Measurements from ENCODE around the gene CDC42BPA. TPM values are rescaled to one million over a fixed set of nuclear protein-coding genes. Genes with fewer than 3 reads are reported as not detected.

Gene CDC42BPA
- polyA plus RNA-seq, 1 of the 3 experiments (the other 2 are of a cell fraction), result 6.8 TPM

DNA sequence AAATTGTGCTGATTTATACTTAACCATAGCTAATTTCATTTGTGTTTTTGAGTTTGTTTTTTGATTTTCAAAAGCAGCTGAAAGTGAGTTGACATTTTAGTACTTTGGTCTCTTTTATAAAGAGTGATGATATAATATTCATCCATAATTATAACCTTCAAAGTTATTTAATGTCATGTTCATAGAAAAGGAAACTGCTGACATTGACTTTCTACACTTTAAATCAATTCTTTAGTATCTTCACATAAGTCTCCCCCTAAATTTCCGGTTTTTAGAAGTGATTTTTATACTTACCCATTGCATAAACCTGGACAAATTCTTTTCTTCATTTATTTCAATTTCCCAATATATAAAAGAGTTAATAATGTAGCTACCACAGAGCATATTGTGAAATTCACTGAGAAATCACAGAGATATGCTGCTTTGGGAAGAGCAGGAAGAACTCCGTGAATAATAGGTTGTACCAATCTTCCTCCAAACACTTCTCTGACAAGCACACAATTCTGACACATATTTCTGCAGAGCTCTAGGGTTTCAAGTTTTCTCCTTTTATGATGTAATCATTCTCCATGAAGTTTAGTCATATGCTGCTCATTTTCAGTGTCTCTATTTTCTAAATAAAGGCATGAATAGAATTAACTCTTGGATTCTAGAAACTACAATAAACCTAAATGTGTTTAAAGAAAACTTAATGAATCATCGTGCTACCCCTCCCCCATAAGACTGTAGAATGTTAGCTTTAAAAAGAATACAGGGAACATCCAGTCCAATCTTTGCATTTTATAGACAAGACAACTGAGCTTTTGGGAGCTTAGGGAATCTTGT is 25.6 kb upstream of the CDC42BPA start:
- no peaks in the 10 kb centered on the region for H3K79me2 ChIP-seq (ENCODE audit: insufficient read depth)
- DNase-seq, result no peak
- H3K9me3 ChIP-seq, result no peaks in the 10 kb centered on the region
- no peaks in the 10 kb centered on the region for H3K9me2 ChIP-seq
- peak overlapping the region; percentile 31 to 35; a peak in 3 of 4 replicates for H3K27ac ChIP-seq (ENCODE audit: low read depth in 2 of 2, low read length in 1 of 2)
- H3F3A ChIP-seq (replicated peaks; ENCODE audit: insufficient read depth), result peaks cover 4% of the 10 kb centered on the region
- H3K4me2 ChIP-seq, result peak overlapping the region; percentile 26; the same call in 1 of the 2 replicates
- POLR2A ChIA-PET, result no interaction called here
- CTCF ChIA-PET, result interaction anchor here (0.7 to 1.8 kb wide), 3 partner anchors 21 to 358 kb away, joined by 3 to 4 read pairs (median 4); no protein-coding TSS in a partner anchor
- H4K20me1 ChIP-seq (ENCODE audit: insufficient read depth), result no peaks in the 10 kb centered on the region
- no peak overlapping the region; the same call in 1 of the 2 replicates for H2AFZ ChIP-seq (ENCODE audit: low read depth)
- H3K36me3 ChIP-seq (replicated peaks in 1 of 2; ENCODE audit: control insufficient read depth in 1 of 2, insufficient read depth in 2 of 2, low read length in 1 of 2), result no peaks in the 10 kb centered on the region
- TF ChIP-seq RCOR1 (IDR thresholded peaks at IDR 0.05; ENCODE audit: low read length) (no peak), FOSL2 (IDR thresholded peaks at IDR 0.05; ENCODE audit: borderline replicate concordance, low read depth) (peak; percentile 18; the same call in 1 of the 2 replicates)
- no peaks in the 10 kb centered on the region for H3K27me3 ChIP-seq (ENCODE audit: insufficient read depth)
- no peak overlapping the region for H3K9ac ChIP-seq
- H3K4me1 ChIP-seq (ENCODE audit: control insufficient read depth in 1 of 2, insufficient read depth in 2 of 2, low read depth in 1 of 2, low read length in 1 of 2), result peaks cover 0 to 9% of the 10 kb centered on the region in 2 experiments; a peak in 2 of 4 replicates
- WGBS (ENCODE audit: low lambda C conversion rate), result 25% methylated on average over 3 of the region's 3 CpGs
- H3K4me3 ChIP-seq (ENCODE audit: low read depth in 2 of 2, low read length in 1 of 2), result no peak overlapping the region

DNA sequence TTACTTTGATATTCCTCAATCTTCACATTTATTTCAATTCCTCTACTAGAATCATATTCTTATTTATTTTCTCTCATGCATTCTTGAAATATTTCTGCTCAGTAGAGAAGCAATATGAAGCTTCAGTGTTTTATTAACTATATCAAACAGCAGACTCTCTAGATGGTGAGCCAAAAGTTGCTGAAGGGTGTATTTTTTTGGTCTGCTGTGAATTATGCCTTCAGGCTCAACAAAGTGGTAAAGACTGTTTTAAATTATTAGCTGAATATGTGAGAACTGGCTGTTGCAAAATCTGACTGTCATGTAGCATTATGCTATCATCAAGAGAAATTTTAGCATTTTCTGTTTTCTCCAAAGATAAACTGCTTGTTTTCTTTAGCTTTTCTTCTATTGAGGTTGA is 24.9 kb upstream of the CDC42BPA start:
- Histone ChIP-seq H4K20me1 (ENCODE audit: insufficient read depth) (no peaks in the 10 kb centered on the region), H3K36me3 (replicated peaks in 1 of 2; ENCODE audit: control insufficient read depth in 1 of 2, insufficient read depth in 2 of 2, low read length in 1 of 2) (no peaks in the 10 kb centered on the region), H3K4me3 (ENCODE audit: low read depth in 2 of 2, low read length in 1 of 2) (no peak overlapping the region), H3F3A (replicated peaks; ENCODE audit: insufficient read depth) (peaks cover 4% of the 10 kb centered on the region), H3K9me2 (no peaks in the 10 kb centered on the region), H3K27me3 (ENCODE audit: insufficient read depth) (no peaks in the 10 kb centered on the region), H3K4me2 (no peak overlapping the region), H3K27ac (ENCODE audit: low read depth in 2 of 2, low read length in 1 of 2) (peak overlapping the region in 1 of 2 experiments; percentile 31; a peak in 1 of 4 replicates), H3K9me3 (no peaks in the 10 kb centered on the region), H3K79me2 (ENCODE audit: insufficient read depth) (no peaks in the 10 kb centered on the region), H2AFZ (ENCODE audit: low read depth) (no peak overlapping the region), H3K4me1 (ENCODE audit: control insufficient read depth in 1 of 2, insufficient read depth in 2 of 2, low read depth in 1 of 2, low read length in 1 of 2) (peaks cover 0 to 9% of the 10 kb centered on the region in 2 experiments; a peak in 2 of 4 replicates), H3K9ac (no peak overlapping the region)
- TF ChIP-seq EZH2phosphoT487 (IDR thresholded peaks at IDR 0.05; ENCODE audit: borderline replicate concordance, low read depth) (no peak), GABPA (IDR thresholded peaks at IDR 0.05; ENCODE audit: low read depth) (no peak), MEF2A (IDR thresholded peaks at IDR 0.05; ENCODE audit: borderline replicate concordance, low read depth) (no peak), TAF1 (IDR thresholded peaks at IDR 0.05; ENCODE audit: borderline replicate concordance, low read depth, low read length) (no peak), MXI1 (IDR thresholded peaks at IDR 0.05; ENCODE audit: low read depth, low read length) (no peak)
- TF ChIP-seq, protein P1, sequence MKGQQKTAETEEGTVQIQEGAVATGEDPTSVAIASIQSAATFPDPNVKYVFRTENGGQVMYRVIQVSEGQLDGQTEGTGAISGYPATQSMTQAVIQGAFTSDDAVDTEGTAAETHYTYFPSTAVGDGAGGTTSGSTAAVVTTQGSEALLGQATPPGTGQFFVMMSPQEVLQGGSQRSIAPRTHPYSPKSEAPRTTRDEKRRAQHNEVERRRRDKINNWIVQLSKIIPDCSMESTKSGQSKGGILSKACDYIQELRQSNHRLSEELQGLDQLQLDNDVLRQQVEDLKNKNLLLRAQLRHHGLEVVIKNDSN (IDR thresholded peaks at IDR 0.05; ENCODE audit: borderline replicate concordance, low read depth), result no peak
- DNase-seq, result no peak
- ChIA-PET CTCF (interaction anchor here (1.1 to 1.8 kb wide), 2 partner anchors 22 to 358 kb away, joined by 4 read pairs; no protein-coding TSS in a partner anchor), POLR2A (no interaction called here)
